Measurements from ENCODE around the gene CGB2.

DNA sequence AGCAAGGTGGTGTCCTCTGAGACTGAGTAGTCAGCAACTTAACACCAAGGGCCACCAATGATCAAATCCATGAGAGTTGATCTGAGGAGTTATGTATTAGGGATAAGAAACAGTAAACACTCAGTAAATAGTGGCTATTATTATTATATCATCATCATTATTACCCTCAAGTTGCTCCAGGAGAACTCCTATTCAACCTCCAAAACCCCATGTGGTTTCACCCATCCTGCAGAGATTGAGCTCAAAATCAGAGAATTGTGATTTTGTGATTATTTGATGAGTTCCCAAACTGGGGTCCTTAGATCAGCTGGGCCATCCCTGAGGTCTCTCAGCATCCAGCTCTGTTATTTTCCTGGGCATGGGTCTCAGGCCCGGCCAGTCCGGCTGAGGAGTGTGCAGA is 29.3 kb downstream of the CGB2 start:
- TF ChIP-seq GATA2 (IDR thresholded peaks at IDR 0.05; ENCODE audit: low read depth, low read length): no peak
- TF ChIP-seq GATA3 (IDR thresholded peaks at IDR 0.05; ENCODE audit: low read depth, low read length): no peak

Data from SH-SY5Y (cell line).